Uterus (tissue), 4 donors: ENCODE data around the gene SLC6A19. TPM values are rescaled to one million over a fixed set of nuclear protein-coding genes. Genes with fewer than 3 reads are reported as not detected.

Experiments used
- DNase-seq, 2 donors: peaks; one replicate each; pipeline ENCODE4 v3.0.0-alpha.2; 2019 to 2020
- H3K27ac ChIP-seq, 2 donors: fragments of 200-600 bp; sonication (generic); 1 replicate in 1 of 2; 2 replicates in 1 of 2; pipeline ENCODE4 v1.5.1; 2016 to 2018
- H3K27me3 ChIP-seq, 2 donors: fragments of 200-600 bp; sonication (generic); one replicate each; pipeline ENCODE4 v1.5.1; 2018 to 2019; ENCODE audit warnings: control low read depth in 1 of 2
- H3K36me3 ChIP-seq, 2 donors: fragments of 200-600 bp; sonication (generic); one replicate each; pipeline ENCODE4 v1.5.1; 2019; ENCODE audit warnings: control low read depth in 1 of 2
- H3K4me1 ChIP-seq, 2 donors: fragments of 200-600 bp; sonication (generic); one replicate each; pipeline ENCODE4 v1.5.1; 2018 to 2019; ENCODE audit warnings: control low read depth in 1 of 2
- H3K4me3 ChIP-seq, 2 donors: fragments of 200-600 bp; sonication (generic); 1 replicate in 1 of 2; 2 replicates in 1 of 2; pipeline ENCODE4 v1.5.1; 2018 to 2019; ENCODE audit warnings: mild to moderate bottlenecking in 1 of 2
- H3K9me3 ChIP-seq, 2 donors: fragments of 200-600 bp; sonication (generic); one replicate each; pipeline ENCODE4 v1.5.1; 2019; ENCODE audit warnings: control low read depth in 1 of 2
- POLR2A ChIP-seq, 2 donors: fragments of 450-650 bp; IDR thresholded peaks; one replicate each; pipeline ENCODE4 v1.6.1; 2016; ENCODE audit warnings: antibody characterized with exemption in 2 of 2, mild to moderate bottlenecking in 1 of 2, moderate library complexity in 1 of 2
- intact Hi-C: fragments of 100-400 bp; cut with DNase I; formaldehyde crosslinking; loops from one replicate; pipeline ENCODE4 v1.15.1; 2023; ENCODE audit warnings: low total_unique reads
- total RNA-seq, 4 donors: library from RNA; depleted of rRNA in 3 of 4; stranded (reverse); fragments of >200 nt in 3 of 4; gene quantifications; one replicate each; pipeline versions ENCODE4 v1.1.0 to v1.2.4, GENCODE V29; 2014 to 2023
- TF ChIP-seq, protein P1 (sequence below), 4 experiments: fragments of 200-600 bp in 2 of 4; fragments of 450-650 bp in 2 of 4; sonication (generic) in 2 of 4; IDR thresholded peaks; one replicate each; pipeline ENCODE4 v1.5.1; 2016 to 2019; ENCODE audit warnings: antibody characterized with exemption in 4 of 4, mild to moderate bottlenecking in 2 of 4, moderate library complexity in 1 of 4
- donor health status: DM: yes; HTN: yes; CAD: no.

SLC6A19 gene
- total RNA-seq, 4 donors from 2014 or later, result under 0.01 TPM; not detected in 3

- DNase-seq, result no peak
Observed at GRCh38 chr5:1235379-1235778, 34.0 kb downstream of the SLC6A19 start.

GRCh38 chr5:1235838-1236237 is 34.4 kb downstream of the SLC6A19 start:
- no peak for TF ChIP-seq POLR2A (IDR thresholded peaks at IDR 0.05)
- TF ChIP-seq, protein P1, sequence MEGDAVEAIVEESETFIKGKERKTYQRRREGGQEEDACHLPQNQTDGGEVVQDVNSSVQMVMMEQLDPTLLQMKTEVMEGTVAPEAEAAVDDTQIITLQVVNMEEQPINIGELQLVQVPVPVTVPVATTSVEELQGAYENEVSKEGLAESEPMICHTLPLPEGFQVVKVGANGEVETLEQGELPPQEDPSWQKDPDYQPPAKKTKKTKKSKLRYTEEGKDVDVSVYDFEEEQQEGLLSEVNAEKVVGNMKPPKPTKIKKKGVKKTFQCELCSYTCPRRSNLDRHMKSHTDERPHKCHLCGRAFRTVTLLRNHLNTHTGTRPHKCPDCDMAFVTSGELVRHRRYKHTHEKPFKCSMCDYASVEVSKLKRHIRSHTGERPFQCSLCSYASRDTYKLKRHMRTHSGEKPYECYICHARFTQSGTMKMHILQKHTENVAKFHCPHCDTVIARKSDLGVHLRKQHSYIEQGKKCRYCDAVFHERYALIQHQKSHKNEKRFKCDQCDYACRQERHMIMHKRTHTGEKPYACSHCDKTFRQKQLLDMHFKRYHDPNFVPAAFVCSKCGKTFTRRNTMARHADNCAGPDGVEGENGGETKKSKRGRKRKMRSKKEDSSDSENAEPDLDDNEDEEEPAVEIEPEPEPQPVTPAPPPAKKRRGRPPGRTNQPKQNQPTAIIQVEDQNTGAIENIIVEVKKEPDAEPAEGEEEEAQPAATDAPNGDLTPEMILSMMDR (IDR thresholded peaks at IDR 0.05), result no peak
- Histone ChIP-seq H3K27me3 (no peaks in the 10 kb centered on the region), H3K4me3 (no peak overlapping the region), H3K27ac (no peak overlapping the region), H3K36me3 (no peaks in the 10 kb centered on the region), H3K4me1 (no peaks in the 10 kb centered on the region), H3K9me3 (no peaks in the 10 kb centered on the region)
- no peak for DNase-seq
- intact Hi-C loops, result no loop called here

More at GRCh38 chr5:1235379-1235778, 34.0 kb downstream of the SLC6A19 start:
- H3K4me1 ChIP-seq, result no peaks in the 10 kb centered on the region
- H3K4me3 ChIP-seq, result no peak overlapping the region
- no peaks in the 10 kb centered on the region for H3K27me3 ChIP-seq
- H3K9me3 ChIP-seq, result no peaks in the 10 kb centered on the region
- no peaks in the 10 kb centered on the region for H3K36me3 ChIP-seq
- no peak for TF ChIP-seq POLR2A (IDR thresholded peaks at IDR 0.05)
- TF ChIP-seq, protein P1 (IDR thresholded peaks at IDR 0.05), result no peak
- H3K27ac ChIP-seq, result no peak overlapping the region
- intact Hi-C loops, result no loop called here

GRCh38 chr5:1239505-1240251 is 38.3 kb downstream of the SLC6A19 start:
- no peaks in the 10 kb centered on the region for H3K36me3 ChIP-seq
- intact Hi-C loops, result no loop called here
- DNase-seq, result no peak
- H3K27ac ChIP-seq, result no peak overlapping the region
- no peaks in the 10 kb centered on the region for H3K4me1 ChIP-seq
- TF ChIP-seq, protein P1 (IDR thresholded peaks at IDR 0.05), result no peak
- no peak for TF ChIP-seq POLR2A (IDR thresholded peaks at IDR 0.05)
- H3K4me3 ChIP-seq, result no peak overlapping the region
- H3K27me3 ChIP-seq, result peaks cover 0 to 4% of the 10 kb centered on the region in 2 donors
- H3K9me3 ChIP-seq, result no peaks in the 10 kb centered on the region

DNA sequence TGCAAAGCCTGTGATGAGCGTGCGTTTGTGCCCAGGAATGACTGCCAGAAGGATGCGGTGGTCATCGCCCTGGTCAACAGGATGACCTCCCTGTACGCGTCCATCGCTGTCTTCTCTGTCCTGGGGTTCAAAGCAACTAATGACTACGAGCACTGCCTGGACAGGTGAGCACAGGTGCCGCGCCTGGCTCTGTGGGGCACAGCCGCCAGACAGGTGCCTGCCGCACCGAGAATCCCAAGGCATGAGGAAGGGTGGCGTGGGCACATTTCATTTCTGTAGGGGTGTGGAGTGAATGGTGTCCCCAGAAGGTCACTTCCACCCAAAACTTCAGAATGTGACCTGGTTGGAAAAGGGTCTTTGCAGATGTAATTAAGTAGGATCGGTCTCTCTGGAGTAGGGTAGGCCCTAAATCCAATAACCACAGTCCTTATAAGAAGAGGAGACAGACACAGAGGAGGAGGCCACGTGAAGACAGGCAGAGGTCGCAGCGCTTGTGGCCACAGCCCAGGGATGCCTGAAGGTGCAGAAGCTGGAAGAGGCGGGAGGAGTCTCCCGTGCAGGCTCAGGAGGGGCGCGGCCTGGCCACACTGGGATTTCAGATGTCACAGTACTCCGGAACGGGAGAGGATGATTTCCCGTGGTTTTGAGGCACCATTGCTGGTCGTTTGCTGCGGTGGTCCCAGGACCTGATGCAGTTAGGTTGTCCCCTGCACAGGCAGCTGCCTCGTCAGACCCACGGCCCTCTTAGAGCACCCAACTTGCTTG is 39.3 kb downstream of the SLC6A19 start:
- no peaks in the 10 kb centered on the region for H3K4me1 ChIP-seq
- H3K4me3 ChIP-seq, result no peak overlapping the region
- no peaks in the 10 kb centered on the region for H3K9me3 ChIP-seq
- TF ChIP-seq, protein P1 (IDR thresholded peaks at IDR 0.05), result no peak
- TF ChIP-seq POLR2A (IDR thresholded peaks at IDR 0.05), result no peak
- peaks cover 0 to 5% of the 10 kb centered on the region in 2 donors for H3K27me3 ChIP-seq
- DNase-seq, result no peak
- no peaks in the 10 kb centered on the region for H3K36me3 ChIP-seq
- intact Hi-C loops, result no loop called here
- H3K27ac ChIP-seq, result no peak overlapping the region

- Histone ChIP-seq H3K4me1 (no peaks in the 10 kb centered on the region), H3K4me3 (no peak overlapping the region), H3K27me3 (peaks cover 0 to 13% of the 10 kb centered on the region in 2 donors), H3K9me3 (no peaks in the 10 kb centered on the region), H3K36me3 (no peaks in the 10 kb centered on the region), H3K27ac (no peak overlapping the region)
- TF ChIP-seq, protein P1 (IDR thresholded peaks at IDR 0.05), result no peak
- TF ChIP-seq POLR2A (IDR thresholded peaks at IDR 0.05), result no peak
- intact Hi-C loops, result no loop called here
- no peak for DNase-seq
Observed at GRCh38 chr5:1241509-1242080, 40.2 kb downstream of the SLC6A19 start.
